K562 (cell line): ENCODE measurements around the gene FAM187B. TPM values are rescaled to one million over a fixed set of nuclear protein-coding genes. Genes with fewer than 3 reads are reported as not detected.
A peak's percentile ranks its signal among the peaks of the same experiment; 100 is the strongest.

Experiments used
- ATF2 ChIP-seq: sonication (generic); formaldehyde crosslinking; IDR thresholded peaks from 2 replicates; pipeline ENCODE4 v1.8.1; 2022; ENCODE audit warnings: missing genetic modification reagents
- BCOR ChIP-seq: fragments of 450-650 bp; IDR thresholded peaks from 2 replicates; pipeline ENCODE4 v1.6.1; 2016
- BMI1 ChIP-seq: fragments of 150-350 bp; IDR thresholded peaks from 2 replicates; pipeline ENCODE4 v1.6.1; 2014; ENCODE audit warnings: low read length
- CREB5 ChIP-seq: fragments of 250-450 bp; sonication (Bioruptor Pico); IDR thresholded peaks from 2 replicates; pipeline ENCODE4 v1.5.0; 2020; ENCODE audit warnings: mild to moderate bottlenecking
- NR2C2 ChIP-seq, 2 experiments: fragments of 200-800 bp in 1 of 2; sonication (Bioruptor generic) in 1 of 2; sonication (generic) in 1 of 2; formaldehyde crosslinking in 1 of 2; IDR thresholded peaks; 2 replicates each; pipeline versions ENCODE4 v1.6.1 to v1.8.0; 2016 to 2022; ENCODE audit warnings: mild to moderate bottlenecking in 1 of 2, missing compliant biosample characterization in 1 of 2, missing genetic modification characterization in 1 of 2, missing genetic modification reagents in 1 of 2
- NR3C1 ChIP-seq: sonication (generic); formaldehyde crosslinking; IDR thresholded peaks from 2 replicates; pipeline ENCODE4 v1.8.1; 2022; ENCODE audit warnings: missing genetic modification reagents
- POLR2AphosphoS2 ChIP-seq: IDR thresholded peaks from 2 replicates; pipeline ENCODE4 v1.6.1; 2012; ENCODE audit warnings: low read length, improper control_type of control experiment
- POLR2G ChIP-seq: fragments of 200-400 bp; formaldehyde crosslinking; IDR thresholded peaks from 2 replicates; pipeline ENCODE4 v1.6.1; 2017; ENCODE audit warnings: low read depth, mild to moderate bottlenecking, antibody characterized with exemption, low read length, moderate library complexity
- RBFOX2 ChIP-seq: fragments of 200-400 bp; formaldehyde crosslinking; IDR thresholded peaks from 2 replicates; pipeline ENCODE4 v1.6.1; 2017; ENCODE audit warnings: low read depth, mild to moderate bottlenecking, low read length, moderate library complexity
- RCOR1 ChIP-seq, 2 experiments: IDR thresholded peaks; 2 replicates each; pipeline ENCODE4 v1.6.1; 2012; ENCODE audit warnings: low read depth in 2 of 2, low read length in 2 of 2, borderline replicate concordance in 1 of 2, improper control_type of control experiment in 1 of 2
- TAF9B ChIP-seq: fragments of 450-650 bp; IDR thresholded peaks from 2 replicates; pipeline ENCODE4 v1.6.1; 2018; ENCODE audit warnings: mild to moderate bottlenecking; ENCODE audit not compliant: partially characterized antibody
- TRIM28 ChIP-seq: fragments of 450-650 bp; IDR thresholded peaks from 2 replicates; pipeline ENCODE4 v1.6.1; 2017
- ZNF280A ChIP-seq: fragments of 450-650 bp; IDR thresholded peaks from 2 replicates; pipeline ENCODE4 v1.6.1; 2018; ENCODE audit warnings: mild to moderate bottlenecking, low read depth; ENCODE audit not compliant: partially characterized antibody
- polyA plus RNA-seq, 8 experiments: library from polyadenylated mRNA; depleted of rRNA in 4 of 8; stranded (reverse) in 5 of 8; unstranded in 3 of 8; fragments of >200 nt; fragmentation: Nextera tagmentation in 2 of 8; fragmentation: Illumina TruSeq in 1 of 8; extraction: Ambion mirVana in 2 of 8; extraction: Trizol in 1 of 8; gene quantifications; 2 replicates each; pipeline versions ENCODE4 v1.2.1 to v1.2.3, GENCODE V29; 2011 to 2014; ENCODE audit warnings: inconsistent platforms in 1 of 8, missing spikeins in 1 of 8
- total RNA-seq, 7 experiments: library from RNA; depleted of rRNA in 6 of 7; stranded (reverse); fragments of >200 nt in 6 of 7; fragmentation: Illumina TruSeq in 2 of 7; extraction: Trizol in 2 of 7; gene quantifications; 2 replicates each; pipeline versions ENCODE4 v1.2.1 to v1.2.3, GENCODE V29; 2011 to 2021; ENCODE audit warnings: low replicate concordance in 1 of 7
- TF ChIP-seq, protein P1 (sequence below), 2 experiments: IDR thresholded peaks in 1 of 2; conservative IDR thresholded peaks in 1 of 2; 2 replicates each; pipeline ENCODE4 v1.6.1; 2016; ENCODE audit warnings: low read depth in 2 of 2, mild to moderate bottlenecking in 1 of 2, missing compliant biosample characterization in 1 of 2, missing genetic modification characterization in 1 of 2, moderate library complexity in 1 of 2
- TF ChIP-seq, protein P2 (sequence below): fragments of 250-450 bp; sonication (Bioruptor Pico); IDR thresholded peaks from 2 replicates; pipeline ENCODE4 v1.5.0; 2021; ENCODE audit warnings: mild to moderate bottlenecking, moderate library complexity

Gene FAM187B
- total and polyA plus RNA-seq, 9 of the 15 experiments (the other 6 are each of a cell fraction or from before 2014, with no cell fraction given): 0.04 to 0.09 TPM; not detected in 7

DNA sequence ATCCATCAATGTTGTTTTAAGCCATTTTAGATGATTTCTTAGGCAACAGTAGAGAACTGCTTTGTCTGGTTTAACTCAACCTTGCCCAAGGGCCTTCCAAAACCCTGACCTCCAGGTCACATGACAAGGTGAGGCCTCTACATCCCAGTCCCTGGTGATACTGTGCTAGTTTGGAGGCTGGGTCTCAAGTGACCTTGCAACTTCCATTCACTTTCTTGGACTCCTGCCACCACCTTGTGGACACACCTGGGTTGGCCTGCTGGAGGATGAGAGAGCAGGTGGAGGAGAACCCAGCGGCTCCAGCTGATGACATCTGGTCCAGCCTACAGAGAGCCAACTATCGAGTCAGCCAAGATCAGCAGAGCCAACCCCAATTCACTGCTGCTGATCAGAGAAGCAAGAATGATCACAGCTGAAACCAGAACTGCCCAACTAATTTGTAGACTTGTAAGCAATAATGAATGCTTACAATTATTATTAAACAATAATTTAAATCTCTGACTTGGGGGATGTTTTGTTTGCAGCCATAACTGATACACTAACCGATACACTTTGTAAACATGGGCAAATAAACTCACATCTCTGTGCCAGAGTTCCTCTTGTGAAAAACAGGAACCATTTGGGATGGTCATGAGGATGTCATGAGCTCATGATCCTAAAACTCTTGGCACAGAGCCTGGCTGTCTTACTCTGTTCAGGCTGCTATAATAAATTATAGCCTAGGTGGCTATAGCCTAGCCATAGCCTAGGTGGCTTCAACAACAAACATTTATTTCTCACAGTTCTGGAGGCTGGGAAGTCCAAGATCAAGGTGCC, 11.5 kb downstream of the FAM187B start (continued):
- TF ChIP-seq, protein P1, sequence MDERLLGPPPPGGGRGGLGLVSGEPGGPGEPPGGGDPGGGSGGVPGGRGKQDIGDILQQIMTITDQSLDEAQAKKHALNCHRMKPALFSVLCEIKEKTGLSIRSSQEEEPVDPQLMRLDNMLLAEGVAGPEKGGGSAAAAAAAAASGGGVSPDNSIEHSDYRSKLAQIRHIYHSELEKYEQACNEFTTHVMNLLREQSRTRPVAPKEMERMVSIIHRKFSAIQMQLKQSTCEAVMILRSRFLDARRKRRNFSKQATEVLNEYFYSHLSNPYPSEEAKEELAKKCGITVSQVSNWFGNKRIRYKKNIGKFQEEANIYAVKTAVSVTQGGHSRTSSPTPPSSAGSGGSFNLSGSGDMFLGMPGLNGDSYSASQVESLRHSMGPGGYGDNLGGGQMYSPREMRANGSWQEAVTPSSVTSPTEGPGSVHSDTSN (CRISPR knock-in tag; IDR thresholded peaks at IDR 0.05; ENCODE audit: low read depth): no peak
- TF ChIP-seq, protein P1 (tag; conservative IDR thresholded peaks at IDR 0.05; ENCODE audit: low read depth): peak; percentile 56; the same call in 1 of the 2 replicates
- TF ChIP-seq RBFOX2 (no peak), TRIM28 (no peak), CREB5 (CRISPR knock-in tag) (no peak), ZNF280A (no peak), NR2C2 (CRISPR knock-in tag; IDR thresholded peaks at IDR 0.05) (no peak), NR2C2 (tag; IDR thresholded peaks at IDR 0.05) (no peak), TAF9B (no peak), NR3C1 (CRISPR knock-in tag) (no peak), BCOR (peak; percentile 62; the same call in 1 of the 2 replicates), RCOR1 (IDR thresholded peaks at IDR 0.05; ENCODE audit: borderline replicate concordance in 1 of 2, low read depth in 2 of 2, low read length in 2 of 2) (no peak), ATF2 (CRISPR knock-in tag) (no peak), BMI1 (no peak), POLR2AphosphoS2 (no peak), POLR2G (no peak)
- TF ChIP-seq, protein P2, sequence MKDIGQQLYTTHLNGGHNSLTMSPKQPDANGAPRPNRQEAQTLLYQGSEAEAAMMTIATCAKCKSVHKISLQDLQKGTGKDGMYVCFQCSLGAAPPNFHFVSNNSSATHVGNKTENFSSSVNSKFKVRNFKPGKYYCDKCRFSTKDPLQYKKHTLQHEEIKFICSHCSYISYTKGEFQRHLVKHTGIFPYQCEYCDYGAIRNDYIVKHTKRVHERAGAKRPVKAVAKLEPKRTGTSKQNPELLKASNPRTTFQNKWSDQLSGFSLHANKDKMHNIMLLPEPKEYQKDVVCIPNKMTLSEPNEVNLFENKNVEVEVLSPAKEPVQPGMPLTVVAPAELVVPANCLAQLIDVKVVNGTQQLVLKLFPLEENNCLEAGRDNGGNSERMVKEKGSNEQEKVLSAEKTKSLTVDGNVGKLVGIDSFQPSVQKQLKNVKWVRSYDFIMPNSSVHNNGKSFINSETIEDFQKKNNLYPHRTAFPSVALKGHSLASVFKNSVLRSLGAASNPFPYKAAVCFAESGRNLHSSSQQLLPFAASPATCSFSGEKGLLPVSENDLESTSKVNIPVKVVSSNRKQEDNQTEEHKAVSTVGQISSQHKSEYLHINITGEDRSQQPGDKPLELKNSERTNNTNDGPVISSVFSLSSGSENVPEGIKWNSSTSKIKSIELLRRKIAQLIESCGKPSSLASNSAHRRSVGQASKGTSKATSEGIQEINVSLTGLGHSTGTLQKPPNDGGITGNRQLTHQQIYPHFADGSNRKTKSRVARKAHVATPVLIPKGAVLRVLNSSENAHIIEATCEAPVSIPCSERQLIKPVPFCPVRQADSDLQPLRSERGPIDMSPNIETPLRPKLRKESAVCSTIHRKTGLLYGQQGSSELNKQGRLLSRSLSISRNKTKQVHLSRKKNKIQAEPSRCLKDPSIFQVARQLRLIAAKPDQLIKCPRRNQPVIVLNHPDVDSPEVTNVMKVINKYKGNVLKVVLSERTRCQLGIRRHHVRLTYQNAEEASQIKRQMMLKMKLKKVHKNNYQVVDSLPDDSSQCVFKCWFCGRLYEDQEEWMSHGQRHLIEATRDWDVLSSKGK (CRISPR knock-in tag): no peak
